ENCODE data around the gene SAP30BP.

The SAP30BP gene

GRCh38 chr17:75752802-75753513 lies 85.8 kb downstream of the SAP30BP start:
- TF ChIP-seq ZNF24 (tag by site-specific recombination; IDR thresholded peaks at IDR 0.05) (0 out of 2 replicates have a peak, but pooled peaks have one; percentile 39), ZNF174 (tag by site-specific recombination; IDR thresholded peaks at IDR 0.05) (no peak), SCRT2 (tag by site-specific recombination; IDR thresholded peaks at IDR 0.05) (peak; percentile 68), KLF8 (tag by site-specific recombination; IDR thresholded peaks at IDR 0.05) (0 out of 2 replicates have a peak, but pooled peaks have one; percentile 26), ZNF623 (tag by site-specific recombination; IDR thresholded peaks at IDR 0.05) (0 out of 2 replicates have a peak, but pooled peaks have one; percentile 14), ZNF571 (tag by site-specific recombination; IDR thresholded peaks at IDR 0.05) (no peak)
- Histone ChIP-seq H3K36me3 (ENCODE audit: control insufficient read depth in 2 of 2, insufficient read depth in 1 of 2, low read length in 2 of 2) (peaks cover 0 to 4% of the 10 kb centered on the region in 2 experiments; a peak in 1 of 3 replicates), H3K4me3 (ENCODE audit: low read depth, low read length) (no peak overlapping the region), H3K27ac (ENCODE audit: extremely low read depth, low read depth, low read length) (no peak overlapping the region), H3K9me3 (ENCODE audit: control insufficient read depth, insufficient read depth, low read depth, low read length) (no peaks in the 10 kb centered on the region), H3K4me1 (ENCODE audit: control insufficient read depth, insufficient read depth, low read length) (no peaks in the 10 kb centered on the region)
- POLR2A ChIA-PET = interaction anchor here (0.5 to 1.4 kb wide), 3 partner anchors 9 to 29 kb away, joined by 4 to 7 read pairs (median 4); a partner anchor contains a TSS
- CTCF ChIA-PET = interaction anchor here (0.6 to 10.5 kb wide), 9 partner anchors 8 to 152 kb away, joined by 3 to 341 read pairs (median 3); partner anchors contain the start of genes GALK1 and SMIM5

DNA sequence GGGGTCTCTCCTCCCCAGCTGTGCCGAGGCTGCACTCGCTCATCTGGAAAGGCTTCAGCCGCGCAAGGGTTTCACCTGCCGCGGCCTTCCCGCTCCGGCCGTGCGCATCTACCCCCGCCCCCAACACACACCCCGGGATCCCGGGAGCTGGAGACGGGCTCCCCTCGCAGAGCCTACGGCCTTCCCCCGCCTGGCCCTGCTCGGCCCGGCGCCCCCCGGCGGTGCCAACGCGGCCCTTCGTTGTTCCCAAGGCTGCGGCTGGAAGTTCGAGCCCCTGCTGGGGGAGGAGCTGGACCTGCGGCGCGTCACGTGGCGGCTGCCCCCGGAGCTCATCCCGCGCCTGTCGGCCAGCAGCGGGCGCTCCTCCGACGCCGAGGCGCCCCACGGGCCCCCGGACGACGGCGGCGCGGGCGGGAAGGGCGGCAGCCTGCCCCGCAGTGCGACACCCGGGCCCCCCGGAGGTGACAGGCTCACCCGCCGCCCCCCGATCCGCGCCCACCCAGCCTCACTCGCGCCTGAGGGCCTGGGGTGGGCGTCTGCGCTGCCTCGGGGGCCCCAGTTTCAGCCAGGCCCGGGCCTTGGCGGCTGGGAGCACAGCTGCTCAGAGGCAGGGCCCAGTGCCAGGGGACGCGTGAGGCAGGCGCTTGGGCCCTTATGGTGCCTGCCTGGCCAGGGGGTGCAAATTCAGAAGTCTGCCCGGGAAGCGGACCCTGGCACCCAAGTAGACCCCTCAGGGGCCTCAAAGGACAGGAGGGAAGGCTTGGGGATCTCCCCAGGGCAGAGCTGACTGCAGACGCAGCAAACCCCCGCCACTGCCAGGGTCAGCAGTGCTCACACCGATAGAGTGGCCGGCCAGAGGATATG lies 86.6 kb downstream of the SAP30BP start:
- Histone ChIP-seq H3K9me3 (ENCODE audit: control insufficient read depth, insufficient read depth, low read depth, low read length) (no peaks in the 10 kb centered on the region), H3K4me1 (ENCODE audit: control insufficient read depth, insufficient read depth, low read length) (no peaks in the 10 kb centered on the region), H3K27ac (ENCODE audit: extremely low read depth, low read depth, low read length) (no peak overlapping the region), H3K36me3 (ENCODE audit: control insufficient read depth in 2 of 2, insufficient read depth in 1 of 2, low read length in 2 of 2) (peaks cover 0 to 10% of the 10 kb centered on the region in 2 experiments; a peak in 1 of 3 replicates), H3K4me3 (ENCODE audit: low read depth, low read length) (no peak overlapping the region)
- POLR2A ChIA-PET = interaction anchor here (0.5 to 1.8 kb wide), 4 partner anchors 16 to 28 kb away, joined by 3 to 7 read pairs (median 4); a partner anchor contains a TSS
- TF ChIP-seq WT1 (tag by site-specific recombination; IDR thresholded peaks at IDR 0.05) = no peak
- CTCF ChIA-PET = interaction anchor here (0.6 to 10.5 kb wide), 7 partner anchors 7 to 153 kb away, joined by 3 to 341 read pairs (median 3); partner anchors contain the start of genes GALK1 and SMIM5

- H3K27ac ChIP-seq (ENCODE audit: extremely low read depth, low read depth, low read length) = no peak overlapping the region
Observed at GRCh38 chr17:75754378-75755204, 87.5 kb downstream of the SAP30BP start.

DNA sequence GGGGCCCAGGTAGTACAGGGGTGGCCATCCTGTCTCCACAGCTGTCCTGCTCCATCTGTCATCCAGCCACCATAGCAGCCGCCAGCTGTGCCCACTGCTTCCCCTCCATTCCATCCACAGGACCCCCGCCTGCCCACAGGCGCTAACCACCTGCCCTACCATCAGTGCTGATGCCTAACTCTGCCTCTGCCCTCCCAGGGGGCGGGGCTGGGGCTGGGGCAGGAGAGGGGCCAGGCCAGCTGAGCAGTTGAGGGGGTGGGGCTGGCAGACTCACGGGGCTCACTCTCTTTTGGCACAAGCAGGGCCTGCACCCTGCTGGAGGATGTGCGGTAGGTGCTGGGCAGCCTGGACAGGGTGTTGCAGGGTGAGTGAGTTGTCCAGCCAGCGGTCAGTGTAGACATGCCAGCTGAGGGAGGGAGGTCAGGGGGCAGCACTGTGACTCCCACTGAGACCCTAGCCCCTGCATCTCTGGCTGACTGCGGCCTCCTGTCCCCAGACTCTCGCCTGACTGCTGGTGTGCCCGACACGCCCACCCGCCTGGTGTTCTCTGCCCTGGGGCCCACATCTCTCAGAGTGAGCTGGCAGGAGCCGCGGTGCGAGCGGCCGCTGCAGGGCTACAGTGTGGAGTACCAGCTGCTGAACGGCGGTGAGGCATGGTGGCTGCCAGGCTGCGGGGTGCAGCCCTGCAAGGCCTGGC lies 88.2 kb downstream of the SAP30BP start:
- CTCF ChIA-PET = interaction anchor here (1.0 to 11.0 kb wide), 4 partner anchors 5 to 61 kb away, joined by 3 to 170 read pairs (median 86); partner anchors contain the start of gene GALK1
- no peaks in the 10 kb centered on the region for H3K9me3 ChIP-seq (ENCODE audit: control insufficient read depth, insufficient read depth, low read depth, low read length)
- POLR2A ChIA-PET = interaction anchor here (1.6 to 1.8 kb wide), 2 partner anchors 21 to 25 kb away, joined by 5 to 6 read pairs; a partner anchor contains a TSS
- H3K27ac ChIP-seq (ENCODE audit: extremely low read depth, low read depth, low read length) = no peak overlapping the region
- no peaks in the 10 kb centered on the region for H3K4me1 ChIP-seq (ENCODE audit: control insufficient read depth, insufficient read depth, low read length)
- H3K36me3 ChIP-seq (ENCODE audit: control insufficient read depth in 2 of 2, insufficient read depth in 1 of 2, low read length in 2 of 2) = peaks cover 4 to 13% of the 10 kb centered on the region in 2 experiments; a peak in 2 of 3 replicates
- no peak overlapping the region for H3K4me3 ChIP-seq (ENCODE audit: low read depth, low read length)
- TF ChIP-seq ZNF155 (tag by site-specific recombination; IDR thresholded peaks at IDR 0.05) (no peak), ZNF214 (tag by site-specific recombination; IDR thresholded peaks at IDR 0.05; ENCODE audit: borderline replicate concordance) (no peak), ZNF174 (tag by site-specific recombination; IDR thresholded peaks at IDR 0.05) (no peak), ZNF311 (tag by site-specific recombination; IDR thresholded peaks at IDR 0.05; ENCODE audit: borderline replicate concordance) (no peak), GLI2 (tag by site-specific recombination; IDR thresholded peaks at IDR 0.05; ENCODE audit: borderline replicate concordance, low read depth) (no peak), ZNF112 (tag by site-specific recombination; IDR thresholded peaks at IDR 0.05) (no peak), ZFHX2 (tag by site-specific recombination; conservative IDR thresholded peaks at IDR 0.05) (peak; percentile 20; the same call in 1 of the 2 replicates), ZFP69B (tag by site-specific recombination; IDR thresholded peaks at IDR 0.05) (0 out of 2 replicates have a peak, but pooled peaks have one; percentile 48), ZNF211 (tag by site-specific recombination; IDR thresholded peaks at IDR 0.05; ENCODE audit: low read depth) (no peak), SP2 (tag by site-specific recombination; IDR thresholded peaks at IDR 0.05) (0 out of 2 replicates have a peak, but pooled peaks have one; percentile 14), ZNF248 (tag by site-specific recombination; IDR thresholded peaks at IDR 0.05) (no peak), ZNF324 (tag by site-specific recombination; IDR thresholded peaks at IDR 0.05) (no peak)
- TF ChIP-seq, protein P1, sequence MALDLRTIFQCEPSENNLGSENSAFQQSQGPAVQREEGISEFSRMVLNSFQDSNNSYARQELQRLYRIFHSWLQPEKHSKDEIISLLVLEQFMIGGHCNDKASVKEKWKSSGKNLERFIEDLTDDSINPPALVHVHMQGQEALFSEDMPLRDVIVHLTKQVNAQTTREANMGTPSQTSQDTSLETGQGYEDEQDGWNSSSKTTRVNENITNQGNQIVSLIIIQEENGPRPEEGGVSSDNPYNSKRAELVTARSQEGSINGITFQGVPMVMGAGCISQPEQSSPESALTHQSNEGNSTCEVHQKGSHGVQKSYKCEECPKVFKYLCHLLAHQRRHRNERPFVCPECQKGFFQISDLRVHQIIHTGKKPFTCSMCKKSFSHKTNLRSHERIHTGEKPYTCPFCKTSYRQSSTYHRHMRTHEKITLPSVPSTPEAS (tag by site-specific recombination; IDR thresholded peaks at IDR 0.05) = no peak

More at GRCh38 chr17:75754378-75755204, 87.5 kb downstream of the SAP30BP start:
- H3K4me1 ChIP-seq (ENCODE audit: control insufficient read depth, insufficient read depth, low read length) = no peaks in the 10 kb centered on the region
- POLR2A ChIA-PET = interaction anchor here (1.6 to 1.8 kb wide), 2 partner anchors 22 to 25 kb away, joined by 5 to 6 read pairs; a partner anchor contains a TSS
- H3K36me3 ChIP-seq (ENCODE audit: control insufficient read depth in 2 of 2, insufficient read depth in 1 of 2, low read length in 2 of 2) = peaks cover 0 to 11% of the 10 kb centered on the region in 2 experiments; a peak in 1 of 3 replicates
- no peak overlapping the region for H3K4me3 ChIP-seq (ENCODE audit: low read depth, low read length)
- no peaks in the 10 kb centered on the region for H3K9me3 ChIP-seq (ENCODE audit: control insufficient read depth, insufficient read depth, low read depth, low read length)
- no peak for TF ChIP-seq ZNF530 (tag by site-specific recombination; IDR thresholded peaks at IDR 0.05; ENCODE audit: low read depth)
- TF ChIP-seq ZNF416 (tag by site-specific recombination; IDR thresholded peaks at IDR 0.05) = no peak
- no peak for TF ChIP-seq ZNF2 (tag by site-specific recombination; IDR thresholded peaks at IDR 0.05)
- peak; percentile 98 for TF ChIP-seq EGR2 (tag by site-specific recombination; IDR thresholded peaks at IDR 0.05; ENCODE audit: low read depth)
- no peak for TF ChIP-seq ZFP3 (tag by site-specific recombination; IDR thresholded peaks at IDR 0.05; ENCODE audit: low read depth)
- peak; percentile 20; the same call in 1 of the 2 replicates for TF ChIP-seq ZNF600 (tag by site-specific recombination; IDR thresholded peaks at IDR 0.05)
- TF ChIP-seq ZFHX2 (tag by site-specific recombination; conservative IDR thresholded peaks at IDR 0.05) = peak; percentile 95
- CTCF ChIA-PET = interaction anchor here (0.6 to 9.3 kb wide), 3 partner anchors 7 to 60 kb away, joined by 3 to 170 read pairs (median 3); partner anchors contain the start of gene GALK1

Measured in HEK293 (cell line).